Left ventricle myocardium inferior (tissue), 1 donor: ENCODE data around the gene ETAA1. TPM values are rescaled to one million over a fixed set of nuclear protein-coding genes. Genes with fewer than 3 reads are reported as not detected.

Source experiments
- DNase-seq: peaks from one replicate; pipeline ENCODE4 v3.0.0-alpha.2; 2020
- H3K27ac ChIP-seq: fragments of 200-600 bp; replicated peaks from 2 replicates; pipeline ENCODE4 v1.8.0; 2021
- H3K27me3 ChIP-seq: fragments of 200-600 bp; 2 replicates; pipeline ENCODE4 v1.8.0; 2021; ENCODE audit warnings: low read depth
- H3K36me3 ChIP-seq: fragments of 200-600 bp; 2 replicates; pipeline ENCODE4 v1.8.0; 2021
- H3K4me1 ChIP-seq: fragments of 200-600 bp; 2 replicates; pipeline ENCODE4 v1.8.0; 2021
- H3K4me3 ChIP-seq: fragments of 200-600 bp; 2 replicates; pipeline ENCODE4 v1.8.0; 2021; ENCODE audit warnings: mild to moderate bottlenecking, moderate library complexity
- H3K9me3 ChIP-seq: fragments of 200-600 bp; replicated peaks from 2 replicates; pipeline ENCODE4 v1.8.0; 2021
- intact Hi-C: fragments of 100-400 bp; cut with micrococcal nuclease; formaldehyde crosslinking; loops from one replicate; pipeline ENCODE4 v1.11.0; 2022
- total RNA-seq: library from RNA; stranded (reverse); fragmentation: NEBNext Ultra II Directional; extraction: Animal tissue kit (Norgen Biotek cat#: 25700); gene quantifications from one replicate; pipeline ENCODE4 v1.2.1, GENCODE V29; 2021
- TF ChIP-seq, protein P1 (sequence below): fragments of 200-600 bp; IDR thresholded peaks from 2 replicates; pipeline ENCODE4 v1.8.0; 2021; ENCODE audit warnings: antibody characterized with exemption, mild to moderate bottlenecking, borderline replicate concordance
- donor health status: DM: no; HTN: yes; CAD: no; lungs with severe emphysema.

The ETAA1 gene
- total RNA-seq, 1 donor from 2014 or later: 4.3 TPM

DNA sequence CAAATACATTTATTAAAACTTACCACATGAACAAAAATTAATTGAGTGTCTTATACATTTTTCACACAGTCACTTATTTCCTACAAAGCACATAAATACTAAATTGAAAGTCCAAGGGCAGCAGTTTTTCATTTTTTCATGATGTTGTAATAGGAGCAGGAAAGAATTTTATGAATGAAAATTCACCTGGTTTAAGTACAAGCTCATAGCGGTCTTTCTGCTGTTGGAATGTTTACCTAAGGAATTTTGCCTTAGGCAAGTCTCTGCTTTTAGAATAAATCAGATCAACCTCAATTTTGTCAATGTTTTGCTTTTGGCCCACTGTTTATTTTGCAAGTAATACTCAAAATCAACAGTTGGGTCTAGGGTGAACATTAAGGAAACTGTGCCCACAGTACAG is 40.0 kb downstream of the ETAA1 start:
- Histone ChIP-seq H3K4me1 (no peaks in the 10 kb centered on the region), H3K4me3 (no peak overlapping the region), H3K9me3 (peaks cover 1% of the 10 kb centered on the region), H3K27me3 (no peaks in the 10 kb centered on the region), H3K36me3 (no peaks in the 10 kb centered on the region), H3K27ac (no peak overlapping the region)
- intact Hi-C loops: no loop called here
- DNase-seq: no peak
- TF ChIP-seq, protein P1, sequence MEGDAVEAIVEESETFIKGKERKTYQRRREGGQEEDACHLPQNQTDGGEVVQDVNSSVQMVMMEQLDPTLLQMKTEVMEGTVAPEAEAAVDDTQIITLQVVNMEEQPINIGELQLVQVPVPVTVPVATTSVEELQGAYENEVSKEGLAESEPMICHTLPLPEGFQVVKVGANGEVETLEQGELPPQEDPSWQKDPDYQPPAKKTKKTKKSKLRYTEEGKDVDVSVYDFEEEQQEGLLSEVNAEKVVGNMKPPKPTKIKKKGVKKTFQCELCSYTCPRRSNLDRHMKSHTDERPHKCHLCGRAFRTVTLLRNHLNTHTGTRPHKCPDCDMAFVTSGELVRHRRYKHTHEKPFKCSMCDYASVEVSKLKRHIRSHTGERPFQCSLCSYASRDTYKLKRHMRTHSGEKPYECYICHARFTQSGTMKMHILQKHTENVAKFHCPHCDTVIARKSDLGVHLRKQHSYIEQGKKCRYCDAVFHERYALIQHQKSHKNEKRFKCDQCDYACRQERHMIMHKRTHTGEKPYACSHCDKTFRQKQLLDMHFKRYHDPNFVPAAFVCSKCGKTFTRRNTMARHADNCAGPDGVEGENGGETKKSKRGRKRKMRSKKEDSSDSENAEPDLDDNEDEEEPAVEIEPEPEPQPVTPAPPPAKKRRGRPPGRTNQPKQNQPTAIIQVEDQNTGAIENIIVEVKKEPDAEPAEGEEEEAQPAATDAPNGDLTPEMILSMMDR: no peak

DNA sequence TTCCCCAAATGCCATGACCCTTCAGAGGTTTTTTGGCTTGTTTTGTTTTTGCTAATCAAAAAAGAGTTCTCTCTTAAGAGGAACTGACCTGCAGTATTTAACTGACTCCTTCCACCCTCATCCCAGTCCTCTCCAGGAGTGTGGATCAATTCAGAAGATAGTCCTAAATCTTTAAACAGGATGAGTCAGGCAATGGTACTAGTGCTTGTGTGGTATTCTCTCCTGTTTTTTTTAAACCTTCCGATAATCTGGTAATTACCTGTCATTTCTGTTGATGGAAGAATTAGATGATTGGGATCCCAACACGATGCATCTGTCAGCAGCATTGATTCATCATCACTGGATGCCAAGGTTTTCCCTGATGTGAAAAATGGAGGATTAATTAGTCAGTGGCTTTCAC is 41.2 kb downstream of the ETAA1 start:
- Histone ChIP-seq H3K9me3 (peaks cover 6% of the 10 kb centered on the region), H3K4me1 (no peaks in the 10 kb centered on the region), H3K4me3 (no peak overlapping the region), H3K27ac (no peak overlapping the region), H3K36me3 (no peaks in the 10 kb centered on the region), H3K27me3 (no peaks in the 10 kb centered on the region)
- DNase-seq: no peak
- intact Hi-C loops: no loop called here
- TF ChIP-seq, protein P1: no peak

DNA sequence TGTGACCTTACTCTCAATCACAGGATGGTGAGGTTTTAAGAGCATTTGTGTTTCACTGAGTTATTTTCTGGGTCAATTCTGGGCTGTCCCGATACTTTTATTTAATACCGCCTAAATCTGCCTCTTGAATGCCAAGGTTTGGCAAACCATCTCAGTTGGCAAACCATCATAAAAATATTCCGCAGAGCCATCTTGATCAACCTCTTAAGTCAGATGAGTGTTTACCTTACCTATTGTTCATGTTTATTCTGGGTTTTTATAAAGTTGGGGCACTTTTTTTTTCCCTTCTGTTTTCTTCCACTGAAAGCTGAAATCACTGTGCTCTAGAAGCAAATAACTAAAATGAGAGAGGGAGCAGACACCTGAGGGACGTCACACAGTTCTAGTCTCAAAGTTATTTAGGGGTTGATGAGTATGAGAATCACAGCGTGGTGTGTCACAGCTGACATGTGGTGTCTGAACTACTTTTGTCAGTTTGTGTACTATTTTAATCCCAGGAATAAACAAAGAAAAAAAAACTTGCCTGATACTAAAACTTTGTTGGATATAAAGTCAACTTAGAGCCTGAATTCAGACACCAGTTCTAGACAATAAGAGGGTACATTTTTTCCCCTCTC is 48.6 kb downstream of the ETAA1 start:
- H3K4me1 ChIP-seq: peaks cover 9% of the 10 kb centered on the region
- TF ChIP-seq, protein P1: no peak

DNA sequence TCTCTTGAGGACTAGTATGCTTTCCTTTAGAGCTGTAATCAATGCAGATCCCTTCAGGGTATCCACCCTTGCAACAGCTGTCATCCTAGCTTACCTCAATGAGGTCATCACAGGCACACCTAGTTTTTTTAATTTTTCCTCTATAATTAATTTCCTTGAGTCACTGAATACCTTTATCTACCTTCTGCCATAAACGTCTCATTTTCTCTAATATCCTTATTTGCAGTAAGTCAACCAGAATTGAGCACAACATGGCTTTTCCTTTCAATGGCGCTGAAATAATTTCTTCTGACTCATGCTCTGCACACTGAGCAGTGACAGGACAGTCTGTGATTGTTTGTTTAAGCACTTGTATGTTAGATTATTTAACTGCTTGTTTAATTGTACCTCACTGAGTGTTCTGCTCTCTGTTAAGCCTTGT is 49.4 kb downstream of the ETAA1 start:
- H3K36me3 ChIP-seq: no peaks in the 10 kb centered on the region
- TF ChIP-seq, protein P1: no peak
- H3K4me3 ChIP-seq: no peak overlapping the region
- no peak for DNase-seq
- no peaks in the 10 kb centered on the region for H3K27me3 ChIP-seq
- H3K4me1 ChIP-seq: peaks cover 9% of the 10 kb centered on the region
- H3K27ac ChIP-seq: peak overlapping the region; percentile 13
- intact Hi-C loops: no loop called here
- peaks cover 20% of the 10 kb centered on the region for H3K9me3 ChIP-seq

More for the DNA sequence above, 48.6 kb downstream of the ETAA1 start:
- no peaks in the 10 kb centered on the region for H3K27me3 ChIP-seq
- no peak overlapping the region for H3K27ac ChIP-seq
- intact Hi-C loops: no loop called here
- no peak for DNase-seq
- H3K36me3 ChIP-seq: no peaks in the 10 kb centered on the region
- peaks cover 20% of the 10 kb centered on the region for H3K9me3 ChIP-seq
- H3K4me3 ChIP-seq: no peak overlapping the region

DNA sequence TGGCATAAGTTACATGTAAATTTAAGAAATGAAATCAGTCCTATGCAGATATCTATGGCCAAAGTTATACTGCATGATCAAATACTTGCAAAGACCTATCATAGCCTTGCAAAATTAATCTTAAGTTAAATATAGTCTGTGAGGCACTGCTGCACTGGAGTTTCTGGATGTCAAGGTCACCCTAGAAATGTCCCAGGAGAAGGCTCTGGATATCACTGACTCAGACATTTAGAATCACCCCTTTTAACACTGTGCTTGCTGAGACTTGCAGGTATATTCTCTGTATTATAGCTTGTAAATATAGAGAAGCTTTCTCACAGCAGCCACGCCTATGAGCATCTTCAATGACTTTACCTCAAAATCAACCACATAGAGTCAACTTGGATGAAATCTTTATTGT is 51.5 kb downstream of the ETAA1 start:
- Histone ChIP-seq H3K27me3 (no peaks in the 10 kb centered on the region), H3K4me3 (no peak overlapping the region), H3K27ac (peak overlapping the region; percentile 52), H3K9me3 (peaks cover 10% of the 10 kb centered on the region), H3K36me3 (no peaks in the 10 kb centered on the region), H3K4me1 (peaks cover 9% of the 10 kb centered on the region)
- TF ChIP-seq, protein P1: no peak
- intact Hi-C loops: no loop called here
- DNase-seq: no peak
